HG02610 (cell line): ENCODE data around the gene SDK2.

ENCODE experiments used
- ATAC-seq: cut with Tn5 transposase; IDR thresholded peaks from one replicate; pipeline ENCODE4 v1.9.1; 2021; ENCODE audit warnings: mild to moderate bottlenecking, moderate library complexity; ENCODE audit not compliant: unreplicated experiment

SDK2 gene

DNA sequence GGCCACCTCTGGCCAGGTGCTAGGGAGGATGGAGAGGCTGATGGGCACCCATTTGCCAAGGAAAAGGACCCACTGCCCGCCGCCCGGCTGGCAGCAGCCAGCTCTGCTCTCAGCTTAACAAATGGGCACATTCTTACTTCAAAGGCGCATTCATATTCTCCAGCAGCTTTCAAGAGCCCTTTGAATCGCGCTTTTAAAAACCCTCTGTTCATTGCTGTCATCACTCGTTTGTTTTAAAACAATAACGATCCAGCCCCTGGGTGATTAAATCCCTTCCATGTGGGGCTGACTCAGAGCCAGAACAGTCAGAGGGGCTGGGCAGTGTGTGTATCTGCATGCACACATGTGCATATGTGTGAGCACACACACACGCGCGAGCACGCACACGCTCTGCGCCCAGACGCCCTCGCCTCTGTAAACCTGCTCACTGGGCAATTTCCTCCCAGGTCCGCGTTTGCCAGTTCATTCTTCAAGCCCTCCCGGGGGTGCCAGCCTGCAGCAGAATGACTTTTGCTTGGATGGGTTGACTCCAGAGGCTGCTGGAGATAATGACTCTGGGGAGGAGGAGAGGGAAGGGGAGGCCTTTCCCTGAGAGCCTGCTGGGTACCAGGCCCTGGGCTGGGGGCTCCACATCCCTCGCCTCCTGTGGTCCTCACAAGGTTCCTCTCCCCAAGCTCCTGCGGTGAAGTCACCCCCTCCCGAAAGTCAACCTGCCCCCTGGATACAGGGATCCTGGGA lies 133.1 kb downstream of the SDK2 start:
- ATAC-seq: no peak

- no peak for ATAC-seq
Observed at GRCh38 chr17:73508931-73509605, 135.2 kb downstream of the SDK2 start.

DNA sequence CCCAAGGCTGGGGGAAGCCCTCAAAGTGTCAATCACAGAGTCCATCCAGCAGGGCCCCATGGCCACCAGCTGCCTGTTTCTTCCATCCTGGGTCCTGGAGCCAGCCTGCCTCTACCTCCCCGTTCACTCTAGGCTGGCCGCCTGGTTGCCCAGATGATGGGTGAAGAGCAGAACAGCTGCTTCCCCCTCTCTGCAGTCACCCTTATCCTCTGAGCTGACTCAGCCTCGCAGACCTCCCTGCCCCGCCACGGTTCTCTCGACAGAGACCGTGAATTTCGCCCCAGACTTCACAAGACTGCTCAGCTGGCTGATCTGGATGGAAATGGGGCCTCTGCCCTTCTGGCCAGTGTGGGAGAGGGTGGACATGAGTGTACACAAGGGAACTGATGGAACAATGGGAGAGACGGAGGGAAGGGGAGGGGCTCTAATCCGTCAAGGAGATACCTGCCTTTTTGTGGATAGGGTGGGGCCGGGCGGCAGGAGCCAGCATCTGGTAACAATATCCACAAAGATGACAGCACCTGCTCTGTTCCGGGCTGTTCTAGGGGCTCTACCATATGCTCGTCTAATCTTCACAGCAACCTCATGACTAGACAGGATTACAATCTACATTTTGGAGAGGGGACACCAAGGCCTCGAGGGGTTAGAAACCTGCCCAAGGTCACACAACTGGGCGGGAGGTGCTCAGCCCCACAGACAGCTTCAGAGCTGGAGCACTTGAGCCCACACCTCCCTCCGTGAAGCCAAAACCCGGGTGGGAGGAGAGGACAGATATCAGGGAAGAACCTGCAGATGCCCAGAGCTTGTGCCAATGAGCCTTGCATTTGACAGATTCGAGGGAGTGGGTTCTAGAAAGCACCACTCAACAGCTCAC lies 136.0 kb downstream of the SDK2 start:
- ATAC-seq: no peak

DNA sequence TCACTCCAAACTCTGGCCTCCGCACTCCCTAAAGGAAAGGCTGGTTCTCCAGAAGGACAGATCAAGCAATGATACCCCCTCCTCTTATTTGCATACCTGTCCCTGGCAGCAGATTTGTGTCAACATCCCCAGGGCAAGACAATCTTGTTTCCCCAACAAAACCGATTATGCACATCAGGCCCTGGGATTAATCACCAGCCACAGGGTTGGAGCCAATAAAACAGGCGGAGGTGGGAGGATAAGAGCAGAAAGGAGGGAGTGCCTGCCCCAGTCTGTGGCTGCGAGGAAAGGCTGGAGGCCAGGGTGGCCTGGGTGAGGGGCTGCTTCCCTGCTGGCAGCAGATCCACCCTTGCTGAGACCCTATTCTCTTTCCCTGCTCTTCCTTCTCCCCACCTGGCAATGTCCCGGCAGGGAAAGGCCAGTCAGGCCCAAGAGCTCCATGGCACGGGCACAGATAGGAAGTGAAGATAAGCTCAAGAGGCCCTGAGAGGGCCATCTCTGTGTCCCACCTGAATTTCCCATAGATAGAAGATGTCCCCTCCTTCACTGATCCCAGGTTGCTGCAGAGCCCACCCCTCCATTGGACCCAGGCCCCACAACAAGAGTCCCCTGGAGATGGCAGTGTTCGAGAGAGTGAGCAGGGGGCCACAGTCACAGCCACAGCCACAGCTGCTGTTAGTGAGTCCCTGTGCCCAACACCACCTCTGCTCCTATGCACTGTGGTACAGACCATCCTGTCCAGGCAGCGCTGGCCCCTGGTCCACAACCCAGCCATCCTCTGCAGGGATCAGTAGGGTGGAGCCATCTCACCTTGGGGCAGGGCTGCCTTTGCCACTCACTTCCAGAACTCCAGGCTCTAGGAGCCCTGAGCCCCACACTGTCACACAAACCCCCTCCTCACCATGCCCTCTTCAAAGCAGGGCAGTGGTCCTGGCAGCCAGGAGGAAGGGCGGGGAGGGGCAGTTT lies 137.5 kb downstream of the SDK2 start:
- ATAC-seq: no peak

DNA sequence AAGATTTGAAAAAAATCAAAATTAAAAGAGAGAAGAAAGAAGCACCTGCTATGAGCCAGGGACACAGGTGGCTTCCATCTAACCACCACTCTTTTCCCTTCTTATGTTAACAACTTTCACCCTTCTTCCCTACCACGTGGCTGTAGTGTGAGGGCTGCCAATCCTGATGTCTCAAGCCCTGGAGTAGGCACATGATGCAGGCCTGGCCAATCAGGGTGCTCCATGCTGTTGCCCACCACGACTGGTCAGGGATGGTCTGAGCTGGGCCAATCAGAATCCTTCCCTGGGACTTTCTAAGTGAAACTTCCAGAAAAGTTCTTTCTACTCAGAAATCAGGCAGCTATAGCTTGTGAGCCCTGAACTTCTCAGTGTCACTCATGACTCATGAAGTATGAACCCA lies 140.7 kb downstream of the SDK2 start:
- no peak for ATAC-seq

GRCh38 chr17:73500414-73500999 lies 143.7 kb downstream of the SDK2 start:
- no peak for ATAC-seq

DNA sequence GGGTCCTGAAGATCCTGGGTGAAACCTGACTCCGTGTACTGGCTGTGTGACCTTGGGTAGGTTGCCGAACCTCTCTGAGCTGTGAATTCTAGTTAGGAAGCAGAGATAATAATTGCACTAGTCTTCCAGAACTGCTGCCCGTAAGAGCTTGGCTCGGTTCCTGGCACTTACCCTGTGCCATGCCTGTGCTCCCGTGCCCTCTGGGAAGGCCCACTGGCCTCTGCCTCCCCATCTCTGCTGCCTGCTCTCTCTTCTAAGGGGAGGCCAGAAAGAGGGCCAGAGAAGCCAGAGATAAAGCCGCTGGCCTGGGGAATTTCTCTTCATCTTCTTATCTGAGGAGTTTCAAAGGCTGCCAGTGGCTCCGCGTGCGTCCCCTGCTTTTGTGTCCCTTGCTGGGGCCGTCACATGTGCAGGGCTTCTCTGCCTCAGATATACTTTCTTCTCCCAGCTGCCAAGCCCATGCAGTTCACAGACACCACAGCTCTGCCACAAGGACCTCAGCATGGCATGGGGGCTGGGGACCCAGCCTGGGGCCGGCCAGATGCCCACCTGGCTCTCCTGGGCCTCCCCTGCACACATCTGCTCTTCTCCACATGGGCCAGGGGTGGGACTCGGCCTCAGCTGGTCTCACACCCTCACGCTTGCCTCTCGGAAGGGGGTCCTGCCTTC lies 145.2 kb downstream of the SDK2 start:
- no peak for ATAC-seq

GRCh38 chr17:73498176-73498575 lies 146.1 kb downstream of the SDK2 start:
- no peak for ATAC-seq

DNA sequence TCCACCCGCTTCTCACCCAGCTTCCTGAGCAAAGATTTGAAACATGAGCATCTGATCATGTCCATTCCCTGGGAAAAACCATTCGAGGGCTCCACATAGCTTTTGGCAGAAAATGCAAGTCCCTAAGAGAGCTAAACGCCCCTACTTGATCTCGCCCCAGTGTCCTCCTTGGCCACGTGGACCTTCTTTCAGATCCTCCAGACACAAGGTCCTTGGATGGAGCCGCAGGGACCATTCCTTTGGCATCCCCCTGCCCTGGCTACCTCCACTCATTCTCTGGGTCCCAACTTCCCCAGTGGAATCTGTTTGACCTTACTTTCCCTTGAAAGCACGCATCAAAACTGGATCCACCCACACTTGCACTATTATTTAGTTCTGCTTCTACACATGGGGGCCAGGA lies 146.5 kb downstream of the SDK2 start:
- no peak for ATAC-seq

GRCh38 chr17:73496232-73496631 lies 148.0 kb downstream of the SDK2 start:
- ATAC-seq: no peak

GRCh38 chr17:73495641-73496040 lies 148.6 kb downstream of the SDK2 start:
- ATAC-seq: no peak

GRCh38 chr17:73494950-73495349 lies 149.3 kb downstream of the SDK2 start:
- ATAC-seq: no peak

GRCh38 chr17:73493956-73494926 lies 150.0 kb downstream of the SDK2 start:
- ATAC-seq: no peak

GRCh38 chr17:73492821-73493814 lies 151.1 kb downstream of the SDK2 start:
- no peak for ATAC-seq

GRCh38 chr17:73492125-73492820 lies 152.0 kb downstream of the SDK2 start:
- ATAC-seq: no peak

GRCh38 chr17:73491648-73492047 lies 152.6 kb downstream of the SDK2 start:
- no peak for ATAC-seq

- ATAC-seq: no peak
Observed at GRCh38 chr17:73490851-73491250, 153.4 kb downstream of the SDK2 start.
